H7 (cell line): ENCODE results near the gene HSFX3. TPM values are rescaled to one million over a fixed set of nuclear protein-coding genes. Genes with fewer than 3 reads are reported as not detected.
"Not testable (repeated sequence)": the region's sequence is repeated elsewhere in the genome, so short reads cannot be mapped to it uniquely, and the experiment has no call there.

Experiments used
- DNase-seq: peaks from one replicate; pipeline ENCODE4 v3.0.0; 2012
- H3K27me3 ChIP-seq: 2 replicates; pipeline ENCODE4 v1.6.0; 2011; ENCODE audit warnings: mild to moderate bottlenecking, low read length; ENCODE audit not compliant: control insufficient read depth, insufficient read depth
- H3K36me3 ChIP-seq: replicated peaks from 2 replicates; pipeline ENCODE4 v1.5.1; 2011; ENCODE audit warnings: low read length; ENCODE audit not compliant: control insufficient read depth, insufficient read depth
- H3K4me3 ChIP-seq: 2 replicates; pipeline ENCODE4 v1.5.1; 2011; ENCODE audit warnings: low read depth, mild to moderate bottlenecking, control low read depth, low read length, moderate library complexity; ENCODE audit not compliant: insufficient read depth
- total RNA-seq: library from RNA; depleted of rRNA; stranded (reverse); fragments of >200 nt; shearing (Covaris generic); gene quantifications from 2 replicates; pipeline ENCODE4 v1.2.3, GENCODE V29; 2014; rRNA removed

The HSFX3 gene
- not detected in 2 replicates for total RNA-seq

- H3K36me3 ChIP-seq, H3K4me3 ChIP-seq, H3K27me3 ChIP-seq, DNase-seq: not testable (repeated sequence)
Measured at GRCh38 chrX:149549701-149550100, at the start of gene HSFX3. TSS of gene HSFX3 (minus strand) at chrX:149549924. CDS start at chrX:149549852, 72 bp downstream.

GRCh38 chrX:149598603-149599002, 48.9 kb upstream of the HSFX3 start:
- not testable (repeated sequence) for DNase-seq, H3K4me3 ChIP-seq, H3K36me3 ChIP-seq, H3K27me3 ChIP-seq

- DNase-seq, H3K4me3 ChIP-seq, H3K27me3 ChIP-seq, H3K36me3 ChIP-seq: not testable (repeated sequence)
Measured at GRCh38 chrX:149595943-149596342, 46.2 kb upstream of the HSFX3 start.

GRCh38 chrX:149595214-149595613, 45.5 kb upstream of the HSFX3 start, which contains the start of gene HSFX2:
TSS of gene HSFX2 (minus strand) at chrX:149595314. CDS start at chrX:149594700, 614 bp downstream.
- H3K27me3 ChIP-seq, H3K36me3 ChIP-seq, H3K4me3 ChIP-seq, DNase-seq: not testable (repeated sequence)

GRCh38 chrX:149590993-149591392, 41.3 kb upstream of the HSFX3 start:
- DNase-seq, H3K4me3 ChIP-seq, H3K27me3 ChIP-seq, H3K36me3 ChIP-seq: not testable (repeated sequence)

- H3K4me3 ChIP-seq, DNase-seq, H3K36me3 ChIP-seq, H3K27me3 ChIP-seq: not testable (repeated sequence)
Measured at GRCh38 chrX:149587359-149587758, 37.6 kb upstream of the HSFX3 start, which contains the start of gene MAGEA9B. TSS of gene MAGEA9B (minus strand) at chrX:149587459. CDS start at chrX:149583179, 4,280 bp downstream.

GRCh38 chrX:149585631-149586030, 35.9 kb upstream of the HSFX3 start:
- not testable (repeated sequence) for H3K36me3 ChIP-seq, DNase-seq, H3K27me3 ChIP-seq, H3K4me3 ChIP-seq

- DNase-seq, H3K36me3 ChIP-seq, H3K4me3 ChIP-seq, H3K27me3 ChIP-seq: not testable (repeated sequence)
Measured at GRCh38 chrX:149573456-149573855, 23.7 kb upstream of the HSFX3 start.

- Histone ChIP-seq H3K4me3 (no peak overlapping the region), H3K36me3 (no peaks in the 10 kb centered on the region), H3K27me3 (no peaks in the 10 kb centered on the region)
- no peak for DNase-seq
Measured at GRCh38 chrX:149572743-149573142, 23.0 kb upstream of the HSFX3 start.

GRCh38 chrX:149571770-149572169, 22.0 kb upstream of the HSFX3 start:
- H3K27me3 ChIP-seq, result no peaks in the 10 kb centered on the region
- no peak for DNase-seq
- no peaks in the 10 kb centered on the region for H3K36me3 ChIP-seq
- no peak overlapping the region for H3K4me3 ChIP-seq

- Histone ChIP-seq H3K27me3 (no peaks in the 10 kb centered on the region), H3K4me3 (no peak overlapping the region), H3K36me3 (no peaks in the 10 kb centered on the region)
- DNase-seq, result no peak
Measured at GRCh38 chrX:149570668-149571067, 20.9 kb upstream of the HSFX3 start.

- Histone ChIP-seq H3K4me3 (no peak overlapping the region), H3K36me3 (no peaks in the 10 kb centered on the region), H3K27me3 (no peaks in the 10 kb centered on the region)
- DNase-seq, result no peak
Measured at GRCh38 chrX:149569770-149570169, 20.0 kb upstream of the HSFX3 start.

- Histone ChIP-seq H3K36me3 (no peaks in the 10 kb centered on the region), H3K4me3 (no peak overlapping the region), H3K27me3 (no peaks in the 10 kb centered on the region)
- DNase-seq, result no peak
Measured at GRCh38 chrX:149568701-149569296, 19.1 kb upstream of the HSFX3 start.

GRCh38 chrX:149567621-149568417, 18.1 kb upstream of the HSFX3 start:
- Histone ChIP-seq H3K36me3 (no peaks in the 10 kb centered on the region), H3K27me3 (no peaks in the 10 kb centered on the region), H3K4me3 (no peak overlapping the region)
- no peak for DNase-seq

GRCh38 chrX:149563359-149563758, 13.6 kb upstream of the HSFX3 start:
- DNase-seq, result no peak
- Histone ChIP-seq H3K27me3 (no peaks in the 10 kb centered on the region), H3K4me3 (no peak overlapping the region), H3K36me3 (no peaks in the 10 kb centered on the region)
